Measurements from ENCODE around the gene HS3ST1. TPM values are rescaled to one million over a fixed set of nuclear protein-coding genes. Genes with fewer than 3 reads are reported as not detected.

Gene HS3ST1
- total RNA-seq, 1 experiment from 2014 or later, result 80.8 TPM

GRCh38 chr4:11440481-11441193 lies 11.9 kb upstream of the HS3ST1 start:
- Mint-ChIP-seq H3K27ac (ENCODE audit: unreplicated experiment) (no peak overlapping the region), H3K36me3 (ENCODE audit: insufficient read depth, unreplicated experiment) (peaks cover 13% of the 10 kb centered on the region), H3K4me3 (ENCODE audit: low read depth, unreplicated experiment) (no peak overlapping the region), H3K9me3 (ENCODE audit: low read depth, unreplicated experiment) (no peaks in the 10 kb centered on the region), H3K4me1 (ENCODE audit: low read depth, unreplicated experiment) (peaks cover 12% of the 10 kb centered on the region), H3K27me3 (ENCODE audit: unreplicated experiment) (no peaks in the 10 kb centered on the region)
- no TSS peak for BruUV-seq (replicated peaks)
- CTCF ChIA-PET, result no interaction called here
- intact Hi-C loops (cut with micrococcal nuclease; ENCODE audit: unreplicated experiment), result no loop called here
- DNase-seq, result no peak
- TF ChIP-seq, protein P1, sequence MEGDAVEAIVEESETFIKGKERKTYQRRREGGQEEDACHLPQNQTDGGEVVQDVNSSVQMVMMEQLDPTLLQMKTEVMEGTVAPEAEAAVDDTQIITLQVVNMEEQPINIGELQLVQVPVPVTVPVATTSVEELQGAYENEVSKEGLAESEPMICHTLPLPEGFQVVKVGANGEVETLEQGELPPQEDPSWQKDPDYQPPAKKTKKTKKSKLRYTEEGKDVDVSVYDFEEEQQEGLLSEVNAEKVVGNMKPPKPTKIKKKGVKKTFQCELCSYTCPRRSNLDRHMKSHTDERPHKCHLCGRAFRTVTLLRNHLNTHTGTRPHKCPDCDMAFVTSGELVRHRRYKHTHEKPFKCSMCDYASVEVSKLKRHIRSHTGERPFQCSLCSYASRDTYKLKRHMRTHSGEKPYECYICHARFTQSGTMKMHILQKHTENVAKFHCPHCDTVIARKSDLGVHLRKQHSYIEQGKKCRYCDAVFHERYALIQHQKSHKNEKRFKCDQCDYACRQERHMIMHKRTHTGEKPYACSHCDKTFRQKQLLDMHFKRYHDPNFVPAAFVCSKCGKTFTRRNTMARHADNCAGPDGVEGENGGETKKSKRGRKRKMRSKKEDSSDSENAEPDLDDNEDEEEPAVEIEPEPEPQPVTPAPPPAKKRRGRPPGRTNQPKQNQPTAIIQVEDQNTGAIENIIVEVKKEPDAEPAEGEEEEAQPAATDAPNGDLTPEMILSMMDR (IDR thresholded peaks at IDR 0.05; ENCODE audit: unreplicated experiment), result no peak

- H3K27ac Mint-ChIP-seq (ENCODE audit: unreplicated experiment), result no peak overlapping the region
- CTCF ChIA-PET, result no interaction called here
- DNase-seq, result no peak
- H3K36me3 Mint-ChIP-seq (ENCODE audit: insufficient read depth, unreplicated experiment), result peaks cover 20% of the 10 kb centered on the region
- intact Hi-C loops (cut with micrococcal nuclease; ENCODE audit: unreplicated experiment), result no loop called here
- TF ChIP-seq, protein P1 (IDR thresholded peaks at IDR 0.05; ENCODE audit: unreplicated experiment), result no peak
- no peaks in the 10 kb centered on the region for H3K27me3 Mint-ChIP-seq (ENCODE audit: unreplicated experiment)
- H3K4me1 Mint-ChIP-seq (ENCODE audit: low read depth, unreplicated experiment), result peaks cover 9% of the 10 kb centered on the region
- BruUV-seq (replicated peaks), result no TSS peak
- no peaks in the 10 kb centered on the region for H3K9me3 Mint-ChIP-seq (ENCODE audit: low read depth, unreplicated experiment)
- H3K4me3 Mint-ChIP-seq (ENCODE audit: low read depth, unreplicated experiment), result no peak overlapping the region
These were observed 11.1 kb upstream of the HS3ST1 start for GRCh38 chr4:11439836-11440235.

DNA sequence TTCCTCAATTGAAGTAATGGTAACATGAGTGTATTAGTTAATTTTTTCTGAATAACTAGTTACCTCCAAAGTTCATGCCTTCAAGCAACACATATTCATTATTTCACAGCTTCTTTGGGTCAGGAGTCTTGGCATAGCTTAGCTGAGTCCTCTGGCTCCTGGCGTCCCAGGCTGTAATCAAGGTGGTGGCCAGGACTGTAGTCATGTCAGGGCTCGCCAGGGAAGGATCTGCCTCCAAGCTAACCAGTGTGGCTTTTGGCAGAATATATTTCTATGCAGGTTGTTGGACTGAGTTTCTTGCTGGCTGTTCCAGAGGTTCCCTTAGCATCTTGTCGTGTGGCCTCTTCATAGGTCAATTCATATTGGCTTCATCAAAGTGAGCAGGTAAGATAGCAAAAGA lies 10.0 kb upstream of the HS3ST1 start:
- CTCF ChIA-PET, result no interaction called here
- Mint-ChIP-seq H3K36me3 (ENCODE audit: insufficient read depth, unreplicated experiment) (peaks cover 21% of the 10 kb centered on the region), H3K27me3 (ENCODE audit: unreplicated experiment) (no peaks in the 10 kb centered on the region)

DNA sequence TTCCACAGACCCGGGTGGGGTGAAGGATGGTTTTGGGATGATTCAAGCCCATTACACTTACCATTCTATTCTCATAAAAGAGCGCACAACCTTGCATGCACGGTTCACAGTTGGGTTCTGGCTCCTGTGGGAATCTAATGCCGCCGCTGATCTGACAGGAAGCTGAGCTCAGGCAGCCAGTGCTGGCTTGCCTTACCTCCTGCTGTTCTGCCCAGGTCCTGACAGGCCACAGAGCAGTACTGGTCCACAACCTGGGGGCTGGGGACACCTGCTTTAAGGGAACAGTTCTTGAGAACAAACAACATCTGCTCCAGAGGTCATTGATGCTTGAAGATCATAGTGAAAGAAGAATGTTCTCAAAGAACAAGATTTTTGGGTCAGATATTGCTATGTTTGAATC lies 8.0 kb upstream of the HS3ST1 start:
- peaks cover 28% of the 10 kb centered on the region for H3K36me3 Mint-ChIP-seq (ENCODE audit: insufficient read depth, unreplicated experiment)
- TF ChIP-seq, protein P1 (IDR thresholded peaks at IDR 0.05; ENCODE audit: unreplicated experiment), result no peak
- no peak overlapping the region for H3K4me3 Mint-ChIP-seq (ENCODE audit: low read depth, unreplicated experiment)
- H3K4me1 Mint-ChIP-seq (ENCODE audit: low read depth, unreplicated experiment), result peaks cover 17% of the 10 kb centered on the region
- DNase-seq, result no peak
- H3K27me3 Mint-ChIP-seq (ENCODE audit: unreplicated experiment), result no peaks in the 10 kb centered on the region
- no TSS peak for BruUV-seq (replicated peaks)
- H3K27ac Mint-ChIP-seq (ENCODE audit: unreplicated experiment), result no peak overlapping the region
- intact Hi-C loops (cut with micrococcal nuclease; ENCODE audit: unreplicated experiment), result no loop called here
- no peaks in the 10 kb centered on the region for H3K9me3 Mint-ChIP-seq (ENCODE audit: low read depth, unreplicated experiment)
- CTCF ChIA-PET, result no interaction called here

More for the DNA sequence above, 10.0 kb upstream of the HS3ST1 start:
- no TSS peak for BruUV-seq (replicated peaks)
- Mint-ChIP-seq H3K4me3 (ENCODE audit: low read depth, unreplicated experiment) (no peak overlapping the region), H3K4me1 (ENCODE audit: low read depth, unreplicated experiment) (peaks cover 9% of the 10 kb centered on the region), H3K27ac (ENCODE audit: unreplicated experiment) (no peak overlapping the region), H3K9me3 (ENCODE audit: low read depth, unreplicated experiment) (no peaks in the 10 kb centered on the region)
- TF ChIP-seq, protein P1 (IDR thresholded peaks at IDR 0.05; ENCODE audit: unreplicated experiment), result no peak
- intact Hi-C loops (cut with micrococcal nuclease; ENCODE audit: unreplicated experiment), result no loop called here
- DNase-seq, result no peak
